ENCODE data around the gene MACF1. TPM values are rescaled to one million over a fixed set of nuclear protein-coding genes. Genes with fewer than 3 reads are reported as not detected.

Gene MACF1
- total and polyA plus RNA-seq, 5 donors from 2014 or later = 21.8 to 431 (median 26.2) TPM

DNA sequence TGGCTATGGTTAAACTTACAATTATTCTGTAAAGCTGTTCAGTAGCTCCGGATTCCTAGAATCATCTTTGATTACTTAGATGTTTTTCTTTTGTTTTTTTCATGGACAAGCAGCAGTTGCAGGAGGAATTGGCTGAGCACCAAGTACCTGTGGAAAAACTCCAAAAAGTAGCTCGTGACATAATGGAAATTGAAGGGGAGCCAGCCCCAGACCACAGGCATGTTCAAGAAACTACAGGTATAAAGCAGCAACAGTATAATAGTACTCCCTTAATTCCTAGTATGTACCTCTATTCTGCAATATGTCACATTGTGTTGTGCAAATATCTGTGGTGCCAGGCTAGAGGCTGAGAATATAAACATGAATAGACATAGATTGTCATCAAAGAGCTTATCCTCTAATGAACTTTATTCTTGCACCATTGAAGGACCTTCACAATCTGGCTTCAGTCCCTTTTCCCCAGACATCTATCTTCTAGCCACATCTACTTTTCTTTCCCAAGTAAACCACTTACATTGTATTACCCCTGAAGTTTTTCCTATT, 154.6 kb downstream of the MACF1 start:
- Mint-ChIP-seq H3K4me1 (peaks cover 0 to 3% (median 1%) of the 10 kb centered on the region in 4 donors), H3K9me3 (no peaks in the 10 kb centered on the region), H3K4me3 (no peak overlapping the region), H3K27me3 (no peaks in the 10 kb centered on the region), H3K36me3 (peaks cover 55% of the 10 kb centered on the region), H3K27ac (peak overlapping the region in 2 of 3 donors; percentile 12 to 48)
- Histone ChIP-seq H3K4me1 (ENCODE audit: control insufficient read depth, insufficient read depth, low read length, poor library complexity, severe bottlenecking) (no peaks in the 10 kb centered on the region), H3K36me3 (ENCODE audit: control insufficient read depth, insufficient read depth, low read length) (peaks cover 91% of the 10 kb centered on the region), H3K27me3 (ENCODE audit: control insufficient read depth, insufficient read depth, low read length) (no peaks in the 10 kb centered on the region), H3K4me3 (ENCODE audit: low read depth, low read length) (no peak overlapping the region), H3K9me3 (ENCODE audit: control insufficient read depth in 2 of 2, low read length in 2 of 2) (no peaks in the 10 kb centered on the region), H3K27ac (ENCODE audit: insufficient read depth, low read length, poor library complexity, severe bottlenecking) (no peak overlapping the region)
- no peak for DNase-seq
- ATAC-seq (ENCODE audit: low read depth in 2 of 2) = no peak

DNA sequence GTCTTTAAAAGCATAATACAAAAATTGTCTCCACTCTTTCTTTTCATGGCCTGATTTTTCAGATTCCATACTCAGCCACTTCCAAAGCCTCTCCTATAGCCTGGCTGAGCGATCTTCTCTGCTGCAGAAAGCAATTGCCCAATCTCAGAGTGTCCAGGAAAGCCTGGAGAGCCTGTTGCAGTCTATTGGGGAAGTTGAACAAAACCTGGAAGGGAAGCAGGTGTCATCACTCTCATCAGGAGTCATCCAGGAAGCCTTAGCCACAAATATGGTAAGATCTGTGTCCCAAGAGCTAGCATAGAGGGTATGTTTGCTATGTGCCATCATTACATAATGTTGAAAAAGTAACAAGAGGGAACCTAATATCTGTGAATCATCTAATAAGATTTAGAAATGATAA, 156.2 kb downstream of the MACF1 start:
- peaks cover 0 to 3% (median 1%) of the 10 kb centered on the region in 4 donors for H3K4me1 Mint-ChIP-seq
- Histone ChIP-seq H3K27me3 (ENCODE audit: control insufficient read depth, insufficient read depth, low read length) (no peaks in the 10 kb centered on the region), H3K4me3 (ENCODE audit: low read depth, low read length) (no peak overlapping the region), H3K4me1 (ENCODE audit: control insufficient read depth, insufficient read depth, low read length, poor library complexity, severe bottlenecking) (no peaks in the 10 kb centered on the region), H3K36me3 (ENCODE audit: control insufficient read depth, insufficient read depth, low read length) (peaks cover 82% of the 10 kb centered on the region), H3K9me3 (ENCODE audit: control insufficient read depth in 2 of 2, low read length in 2 of 2) (no peaks in the 10 kb centered on the region), H3K27ac (ENCODE audit: insufficient read depth, low read length, poor library complexity, severe bottlenecking) (no peak overlapping the region)
- no peaks in the 10 kb centered on the region for H3K27me3 Mint-ChIP-seq
- peak overlapping the region in 2 of 3 donors; percentile 52 to 72 for H3K27ac Mint-ChIP-seq
- peaks cover 53% of the 10 kb centered on the region for H3K36me3 Mint-ChIP-seq
- DNase-seq (no peak), ATAC-seq (ENCODE audit: low read depth in 2 of 2) (no peak)
- H3K9me3 Mint-ChIP-seq = no peaks in the 10 kb centered on the region
- no peak overlapping the region for H3K4me3 Mint-ChIP-seq

GRCh38 chr1:39361446-39361845, 157.0 kb downstream of the MACF1 start:
- Mint-ChIP-seq H3K36me3 (peaks cover 59% of the 10 kb centered on the region), H3K27ac (peak overlapping the region in 1 of 3 donors; percentile 46), H3K27me3 (no peaks in the 10 kb centered on the region), H3K4me1 (peaks cover 0 to 5% (median 2%) of the 10 kb centered on the region in 4 donors), H3K9me3 (no peaks in the 10 kb centered on the region), H3K4me3 (no peak overlapping the region)
- no peaks in the 10 kb centered on the region for H3K4me1 ChIP-seq (ENCODE audit: control insufficient read depth, insufficient read depth, low read length, poor library complexity, severe bottlenecking)
- no peaks in the 10 kb centered on the region for H3K9me3 ChIP-seq (ENCODE audit: control insufficient read depth in 2 of 2, low read length in 2 of 2)
- peaks cover 82% of the 10 kb centered on the region for H3K36me3 ChIP-seq (ENCODE audit: control insufficient read depth, insufficient read depth, low read length)
- no peaks in the 10 kb centered on the region for H3K27me3 ChIP-seq (ENCODE audit: control insufficient read depth, insufficient read depth, low read length)
- no peak for ATAC-seq (ENCODE audit: low read depth in 2 of 2)
- no peak overlapping the region for H3K27ac ChIP-seq (ENCODE audit: insufficient read depth, low read length, poor library complexity, severe bottlenecking)
- no peak for DNase-seq
- no peak overlapping the region for H3K4me3 ChIP-seq (ENCODE audit: low read depth, low read length)

GRCh38 chr1:39363267-39363666, 158.8 kb downstream of the MACF1 start:
- H3K4me1 ChIP-seq (ENCODE audit: control insufficient read depth, insufficient read depth, low read length, poor library complexity, severe bottlenecking) = no peaks in the 10 kb centered on the region
- H3K27me3 Mint-ChIP-seq = no peaks in the 10 kb centered on the region
- H3K27me3 ChIP-seq (ENCODE audit: control insufficient read depth, insufficient read depth, low read length) = no peaks in the 10 kb centered on the region
- DNase-seq (no peak), ATAC-seq (ENCODE audit: low read depth in 2 of 2) (no peak)
- H3K4me3 ChIP-seq (ENCODE audit: low read depth, low read length) = no peak overlapping the region
- peak overlapping the region in 1 of 3 donors; percentile 74 for H3K27ac Mint-ChIP-seq
- H3K36me3 Mint-ChIP-seq = peaks cover 45% of the 10 kb centered on the region
- H3K4me3 Mint-ChIP-seq = no peak overlapping the region
- no peaks in the 10 kb centered on the region for H3K9me3 Mint-ChIP-seq
- H3K4me1 Mint-ChIP-seq = peaks cover 0 to 4% (median under 1%) of the 10 kb centered on the region in 4 donors
- H3K9me3 ChIP-seq (ENCODE audit: control insufficient read depth in 2 of 2, low read length in 2 of 2) = no peaks in the 10 kb centered on the region
- H3K27ac ChIP-seq (ENCODE audit: insufficient read depth, low read length, poor library complexity, severe bottlenecking) = no peak overlapping the region
- H3K36me3 ChIP-seq (ENCODE audit: control insufficient read depth, insufficient read depth, low read length) = peaks cover 77% of the 10 kb centered on the region

- no peak overlapping the region for H3K4me3 Mint-ChIP-seq
- H3K27ac Mint-ChIP-seq = peak overlapping the region in 2 of 3 donors; percentile 76 to 79
- H3K36me3 Mint-ChIP-seq = peaks cover 55% of the 10 kb centered on the region
These were observed 163.6 kb downstream of the MACF1 start for GRCh38 chr1:39368045-39368444.

DNA sequence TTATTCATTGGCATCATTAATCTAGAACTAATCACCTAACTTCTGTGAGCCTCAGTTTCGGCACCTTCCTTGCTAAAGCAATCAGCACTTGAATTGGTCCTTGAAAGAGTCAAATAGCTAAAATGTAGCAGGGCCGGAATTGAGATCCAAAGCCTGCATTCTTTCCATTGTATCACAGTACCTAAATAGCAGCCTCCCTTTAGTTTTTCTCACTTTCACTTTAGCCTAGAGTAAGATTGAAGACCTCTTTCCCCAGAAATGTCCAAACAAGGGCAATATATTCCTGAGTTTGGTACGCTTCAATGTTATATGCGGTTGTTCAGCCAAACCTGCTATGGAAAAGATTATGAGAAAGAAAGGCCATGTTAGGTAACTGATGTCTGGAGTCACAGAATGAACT, 165.1 kb downstream of the MACF1 start:
- Mint-ChIP-seq H3K36me3 (peaks cover 45% of the 10 kb centered on the region), H3K27ac (peak overlapping the region in 1 of 3 donors; percentile 12)

More at GRCh38 chr1:39368045-39368444, 163.6 kb downstream of the MACF1 start:
- Histone ChIP-seq H3K36me3 (ENCODE audit: control insufficient read depth, insufficient read depth, low read length) (peaks cover 80% of the 10 kb centered on the region), H3K27me3 (ENCODE audit: control insufficient read depth, insufficient read depth, low read length) (no peaks in the 10 kb centered on the region), H3K4me1 (ENCODE audit: control insufficient read depth, insufficient read depth, low read length, poor library complexity, severe bottlenecking) (no peaks in the 10 kb centered on the region), H3K4me3 (ENCODE audit: low read depth, low read length) (no peak overlapping the region), H3K27ac (ENCODE audit: insufficient read depth, low read length, poor library complexity, severe bottlenecking) (no peak overlapping the region), H3K9me3 (ENCODE audit: control insufficient read depth in 2 of 2, low read length in 2 of 2) (no peaks in the 10 kb centered on the region)
- DNase-seq (no peak), ATAC-seq (ENCODE audit: low read depth in 2 of 2) (no peak)
- Mint-ChIP-seq H3K4me1 (peaks cover 0 to 2% (median under 1%) of the 10 kb centered on the region in 4 donors), H3K9me3 (no peaks in the 10 kb centered on the region), H3K27me3 (no peaks in the 10 kb centered on the region)

GRCh38 chr1:39370602-39371001, 166.1 kb downstream of the MACF1 start:
- peaks cover 45% of the 10 kb centered on the region for H3K36me3 Mint-ChIP-seq
- ATAC-seq (ENCODE audit: low read depth in 2 of 2) (no peak), DNase-seq (no peak)
- no peaks in the 10 kb centered on the region for H3K27me3 ChIP-seq (ENCODE audit: control insufficient read depth, insufficient read depth, low read length)
- H3K27ac Mint-ChIP-seq = peak overlapping the region in 1 of 3 donors; percentile 12
- peaks cover 0 to 2% (median under 1%) of the 10 kb centered on the region in 4 donors for H3K4me1 Mint-ChIP-seq
- H3K9me3 Mint-ChIP-seq = no peaks in the 10 kb centered on the region
- no peak overlapping the region for H3K4me3 Mint-ChIP-seq
- H3K4me1 ChIP-seq (ENCODE audit: control insufficient read depth, insufficient read depth, low read length, poor library complexity, severe bottlenecking) = no peaks in the 10 kb centered on the region
- H3K27me3 Mint-ChIP-seq = no peaks in the 10 kb centered on the region
- no peak overlapping the region for H3K27ac ChIP-seq (ENCODE audit: insufficient read depth, low read length, poor library complexity, severe bottlenecking)
- peaks cover 83% of the 10 kb centered on the region for H3K36me3 ChIP-seq (ENCODE audit: control insufficient read depth, insufficient read depth, low read length)
- H3K9me3 ChIP-seq (ENCODE audit: control insufficient read depth in 2 of 2, low read length in 2 of 2) = no peaks in the 10 kb centered on the region
- H3K4me3 ChIP-seq (ENCODE audit: low read depth, low read length) = no peak overlapping the region

More for the DNA sequence above, 165.1 kb downstream of the MACF1 start:
- DNase-seq = no peak
- Histone ChIP-seq H3K4me3 (ENCODE audit: low read depth, low read length) (no peak overlapping the region), H3K4me1 (ENCODE audit: control insufficient read depth, insufficient read depth, low read length, poor library complexity, severe bottlenecking) (no peaks in the 10 kb centered on the region), H3K27ac (ENCODE audit: insufficient read depth, low read length, poor library complexity, severe bottlenecking) (no peak overlapping the region), H3K27me3 (ENCODE audit: control insufficient read depth, insufficient read depth, low read length) (no peaks in the 10 kb centered on the region), H3K9me3 (ENCODE audit: control insufficient read depth in 2 of 2, low read length in 2 of 2) (no peaks in the 10 kb centered on the region), H3K36me3 (ENCODE audit: control insufficient read depth, insufficient read depth, low read length) (peaks cover 83% of the 10 kb centered on the region)
- Mint-ChIP-seq H3K4me1 (peaks cover 0 to 2% (median under 1%) of the 10 kb centered on the region in 4 donors), H3K27me3 (no peaks in the 10 kb centered on the region), H3K9me3 (no peaks in the 10 kb centered on the region), H3K4me3 (no peak overlapping the region)
- ATAC-seq (ENCODE audit: low read depth in 2 of 2) = no peak

DNA sequence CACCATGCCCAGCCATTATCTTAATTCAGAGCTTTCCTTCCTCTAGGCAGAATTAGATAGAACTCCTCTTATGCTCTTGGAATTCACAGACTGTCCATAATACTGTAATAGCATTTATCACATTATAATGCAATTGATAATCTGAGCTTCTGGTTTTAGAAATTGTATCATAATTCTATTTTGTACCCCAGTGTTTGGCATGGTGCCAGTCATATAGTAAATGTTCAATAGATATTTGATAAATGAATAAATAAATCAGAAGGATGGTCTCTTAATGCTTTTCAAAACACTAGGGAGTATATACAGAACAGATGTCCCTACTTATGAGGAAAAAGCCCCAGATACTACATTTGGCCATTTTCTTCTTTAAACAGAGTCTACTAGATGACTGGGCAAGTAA, 167.6 kb downstream of the MACF1 start:
- H3K4me1 Mint-ChIP-seq = no peaks in the 10 kb centered on the region
- H3K9me3 ChIP-seq (ENCODE audit: control insufficient read depth in 2 of 2, low read length in 2 of 2) = no peaks in the 10 kb centered on the region
- no peak for DNase-seq
- peaks cover 87% of the 10 kb centered on the region for H3K36me3 ChIP-seq (ENCODE audit: control insufficient read depth, insufficient read depth, low read length)
- no peak overlapping the region for H3K27ac Mint-ChIP-seq
- no peak overlapping the region for H3K4me3 Mint-ChIP-seq
- H3K27me3 Mint-ChIP-seq = no peaks in the 10 kb centered on the region
- no peaks in the 10 kb centered on the region for H3K4me1 ChIP-seq (ENCODE audit: control insufficient read depth, insufficient read depth, low read length, poor library complexity, severe bottlenecking)
- H3K27ac ChIP-seq (ENCODE audit: insufficient read depth, low read length, poor library complexity, severe bottlenecking) = no peak overlapping the region
- ATAC-seq (ENCODE audit: low read depth in 2 of 2) = no peak
- no peaks in the 10 kb centered on the region for H3K27me3 ChIP-seq (ENCODE audit: control insufficient read depth, insufficient read depth, low read length)
- H3K36me3 Mint-ChIP-seq = peaks cover 39% of the 10 kb centered on the region
- no peak overlapping the region for H3K4me3 ChIP-seq (ENCODE audit: low read depth, low read length)
- no peaks in the 10 kb centered on the region for H3K9me3 Mint-ChIP-seq

All from CD4-positive, CD25-positive, alpha-beta regulatory T cell (primary cell).